HCT116 (cell line): Measurements from ENCODE around the gene TSPAN10.

Experiments
- CEBPB ChIP-seq: IDR thresholded peaks from 2 replicates; pipeline ENCODE4 v1.6.1; 2012; ENCODE audit warnings: low read depth
- EGR1 ChIP-seq: IDR thresholded peaks from 2 replicates; pipeline ENCODE4 v1.6.1; 2012; ENCODE audit warnings: low read depth
- EZH2phosphoT487 ChIP-seq: fragments of 200-600 bp; IDR thresholded peaks from 2 replicates; pipeline ENCODE4 v1.6.1; 2018; ENCODE audit warnings: antibody characterized with exemption, borderline replicate concordance
- FOSL1 ChIP-seq: IDR thresholded peaks from 2 replicates; pipeline ENCODE4 v1.6.1; 2012; ENCODE audit warnings: low read depth
- MAX ChIP-seq: IDR thresholded peaks from 2 replicates; pipeline ENCODE4 v1.6.1; 2012
- POLR2A ChIP-seq: IDR thresholded peaks from 2 replicates; pipeline ENCODE4 v1.7.0; 2011; ENCODE audit warnings: borderline replicate concordance; ENCODE audit not compliant: insufficient read depth, insufficient read length; ENCODE audit errors: extremely low read depth
- POLR2AphosphoS5 ChIP-seq: IDR thresholded peaks from 2 replicates; pipeline ENCODE4 v1.6.1; 2011; ENCODE audit warnings: mild to moderate bottlenecking, low read depth, low read length, moderate library complexity
- RAD21 ChIP-seq: IDR thresholded peaks from 2 replicates; pipeline ENCODE4 v1.6.1; 2012; ENCODE audit warnings: low read depth, mild to moderate bottlenecking
- REST ChIP-seq: IDR thresholded peaks from 2 replicates; pipeline ENCODE4 v1.6.1; 2012; ENCODE audit warnings: low read depth
- SIN3A ChIP-seq: IDR thresholded peaks from 2 replicates; pipeline ENCODE4 v1.6.1; 2012; ENCODE audit warnings: low read depth
- TCF7L2 ChIP-seq: IDR thresholded peaks from 2 replicates; pipeline ENCODE4 v1.7.0; 2011; ENCODE audit warnings: borderline replicate concordance, inconsistent platforms; ENCODE audit not compliant: insufficient read depth, insufficient read length; ENCODE audit errors: extremely low read depth
- YY1 ChIP-seq: IDR thresholded peaks from 2 replicates; pipeline ENCODE4 v1.6.1; 2011; ENCODE audit warnings: low read length, low read depth, moderate library complexity, mild to moderate bottlenecking; ENCODE audit not compliant: insufficient replicate concordance; ENCODE audit errors: extremely low read depth
- ZFX ChIP-seq: fragments of 450-650 bp; IDR thresholded peaks from 2 replicates; pipeline ENCODE4 v1.6.1; 2017
- TF ChIP-seq, protein P1 (sequence below), 3 experiments: fragments of 200-600 bp in 1 of 3; sonication (generic) in 1 of 3; IDR thresholded peaks in 2 of 3; conservative IDR thresholded peaks in 1 of 3; 2 replicates each; pipeline ENCODE4 v1.5.1; 2012 to 2017; ENCODE audit warnings: low read depth in 2 of 3, low read length in 2 of 3, antibody characterized with exemption in 1 of 3, borderline replicate concordance in 1 of 3, control low read depth in 1 of 3, mild to moderate bottlenecking in 1 of 3, mixed read lengths in 1 of 3, mixed run types in 1 of 3, moderate library complexity in 1 of 3; ENCODE audit not compliant: insufficient read depth in 1 of 3

DNA sequence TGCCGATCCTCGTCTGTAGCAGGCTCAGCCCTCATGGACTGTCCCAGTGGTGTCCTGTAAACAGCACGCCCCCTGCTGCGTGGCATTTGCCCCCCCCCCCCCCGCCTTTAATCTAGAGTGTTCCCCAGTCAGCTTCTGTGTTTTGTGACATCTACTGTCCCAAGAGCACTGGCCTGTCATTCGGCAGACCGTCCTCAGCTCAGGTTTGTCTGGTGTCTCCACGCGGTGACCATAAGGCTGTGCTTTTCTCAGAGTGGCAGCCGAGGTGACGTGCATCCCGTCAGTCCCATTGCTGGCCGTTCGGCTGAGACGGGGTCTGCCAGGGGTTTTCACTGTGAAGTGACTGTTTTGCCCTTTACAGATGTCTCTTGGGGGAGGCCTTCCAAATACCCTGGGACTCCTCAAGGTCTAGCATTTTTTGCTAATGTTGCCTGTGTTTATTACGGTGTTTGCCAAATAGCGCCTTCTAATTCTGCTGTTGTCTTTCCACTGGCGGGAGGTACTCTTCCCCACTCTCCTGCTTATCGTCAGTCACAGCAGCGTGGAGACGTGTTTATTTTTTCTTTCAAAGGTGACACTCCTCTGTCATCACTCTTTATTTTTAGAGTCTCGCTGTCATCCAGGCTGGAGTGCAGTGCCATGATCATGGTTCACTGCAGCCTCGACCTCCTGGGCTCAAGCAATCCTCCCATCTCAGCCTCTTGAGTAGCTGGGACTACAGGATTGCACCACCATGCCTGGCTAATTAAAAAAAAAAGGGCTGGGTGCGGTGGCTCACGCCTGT, 60.5 kb downstream of the TSPAN10 start:
- TF ChIP-seq POLR2A (no peak), SIN3A (no peak), EGR1 (no peak), EZH2phosphoT487 (no peak), RAD21 (no peak), POLR2AphosphoS5 (no peak), REST (no peak), YY1 (no peak), TCF7L2 (no peak), MAX (no peak), ZFX (no peak), CEBPB (no peak), FOSL1 (no peak)
- TF ChIP-seq, protein P1, sequence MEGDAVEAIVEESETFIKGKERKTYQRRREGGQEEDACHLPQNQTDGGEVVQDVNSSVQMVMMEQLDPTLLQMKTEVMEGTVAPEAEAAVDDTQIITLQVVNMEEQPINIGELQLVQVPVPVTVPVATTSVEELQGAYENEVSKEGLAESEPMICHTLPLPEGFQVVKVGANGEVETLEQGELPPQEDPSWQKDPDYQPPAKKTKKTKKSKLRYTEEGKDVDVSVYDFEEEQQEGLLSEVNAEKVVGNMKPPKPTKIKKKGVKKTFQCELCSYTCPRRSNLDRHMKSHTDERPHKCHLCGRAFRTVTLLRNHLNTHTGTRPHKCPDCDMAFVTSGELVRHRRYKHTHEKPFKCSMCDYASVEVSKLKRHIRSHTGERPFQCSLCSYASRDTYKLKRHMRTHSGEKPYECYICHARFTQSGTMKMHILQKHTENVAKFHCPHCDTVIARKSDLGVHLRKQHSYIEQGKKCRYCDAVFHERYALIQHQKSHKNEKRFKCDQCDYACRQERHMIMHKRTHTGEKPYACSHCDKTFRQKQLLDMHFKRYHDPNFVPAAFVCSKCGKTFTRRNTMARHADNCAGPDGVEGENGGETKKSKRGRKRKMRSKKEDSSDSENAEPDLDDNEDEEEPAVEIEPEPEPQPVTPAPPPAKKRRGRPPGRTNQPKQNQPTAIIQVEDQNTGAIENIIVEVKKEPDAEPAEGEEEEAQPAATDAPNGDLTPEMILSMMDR (IDR thresholded peaks at IDR 0.05 in 2 of 3, conservative IDR thresholded peaks at IDR 0.05 in 1 of 3; ENCODE audit: borderline replicate concordance in 1 of 3, insufficient read depth in 1 of 3, low read depth in 2 of 3, low read length in 2 of 3) = no peak
